ENCODE results near the gene SLC6A11. TPM values are rescaled to one million over a fixed set of nuclear protein-coding genes. Genes with fewer than 3 reads are reported as not detected.

Gene SLC6A11
- total RNA-seq, 4 donors from 2014 or later, result 0.30 to 0.44 (median 0.42) TPM; not detected in 1

- Histone ChIP-seq H3K36me3 (no peaks in the 10 kb centered on the region), H3K4me3 (no peak overlapping the region), H3K4me1 (peaks cover 0 to 19% (median 0%) of the 10 kb centered on the region in 4 donors), H3K27me3 (no peaks in the 10 kb centered on the region), H3K27ac (no peak overlapping the region), H3K9me3 (no peaks in the 10 kb centered on the region)
- DNase-seq (ENCODE audit: low spot score in 2 of 2), result no peak
- 45 to 47% methylated on average over 5 of the region's 5 CpGs for whole genome bisulfite sequencing, 2 donors
- TF ChIP-seq EP300 (IDR thresholded peaks at IDR 0.05) (no peak), POLR2A (IDR thresholded peaks at IDR 0.05) (no peak)
Observed at GRCh38 chr3:10981961-10982360, 165.9 kb downstream of the SLC6A11 start.

- Histone ChIP-seq H3K4me3 (no peak overlapping the region), H3K27ac (no peak overlapping the region), H3K9me3 (no peaks in the 10 kb centered on the region), H3K27me3 (no peaks in the 10 kb centered on the region), H3K4me1 (peaks cover 0 to 19% (median 0%) of the 10 kb centered on the region in 4 donors), H3K36me3 (no peaks in the 10 kb centered on the region)
- TF ChIP-seq EP300 (IDR thresholded peaks at IDR 0.05) (no peak), POLR2A (IDR thresholded peaks at IDR 0.05) (no peak), CTCF (IDR thresholded peaks at IDR 0.05) (no peak)
- WGBS, 2 donors, result 12 to 17% methylated on average over 4 of the region's 4 CpGs
- DNase-seq (ENCODE audit: low spot score in 2 of 2), result no peak
Observed at GRCh38 chr3:10982782-10983181, 166.8 kb downstream of the SLC6A11 start.

GRCh38 chr3:10983219-10983916, 167.3 kb downstream of the SLC6A11 start:
- Histone ChIP-seq H3K27ac (no peak overlapping the region), H3K4me3 (no peak overlapping the region), H3K9me3 (no peaks in the 10 kb centered on the region), H3K36me3 (no peaks in the 10 kb centered on the region), H3K4me1 (peaks cover 0 to 19% (median 0%) of the 10 kb centered on the region in 4 donors), H3K27me3 (no peaks in the 10 kb centered on the region)
- peak in 1 of 2 donors; percentile 39 for DNase-seq (ENCODE audit: low spot score in 2 of 2)
- peak; percentile 41 to 61 (median 56) for TF ChIP-seq CTCF (IDR thresholded peaks at IDR 0.05)
- TF ChIP-seq POLR2A (IDR thresholded peaks at IDR 0.05), result no peak
- WGBS, 2 donors, result 22 to 26% methylated on average over 7 of the region's 7 CpGs

GRCh38 chr3:10984371-10984896, 168.4 kb downstream of the SLC6A11 start:
- Histone ChIP-seq H3K4me3 (no peak overlapping the region), H3K36me3 (no peaks in the 10 kb centered on the region), H3K27me3 (no peaks in the 10 kb centered on the region), H3K27ac (no peak overlapping the region), H3K4me1 (peaks cover 0 to 19% (median 0%) of the 10 kb centered on the region in 4 donors), H3K9me3 (no peaks in the 10 kb centered on the region)
- TF ChIP-seq CTCF (IDR thresholded peaks at IDR 0.05) (no peak), EP300 (IDR thresholded peaks at IDR 0.05) (no peak), POLR2A (IDR thresholded peaks at IDR 0.05) (no peak)
- DNase-seq (ENCODE audit: low spot score in 2 of 2), result no peak
- 81 to 88% methylated on average over 1 of the region's 1 CpG for WGBS, 2 donors

- no peak for DNase-seq (ENCODE audit: low spot score in 2 of 2)
- H3K27me3 ChIP-seq, result no peaks in the 10 kb centered on the region
- TF ChIP-seq CTCF (IDR thresholded peaks at IDR 0.05), result no peak
- no peak for TF ChIP-seq EP300 (IDR thresholded peaks at IDR 0.05)
- TF ChIP-seq POLR2A (IDR thresholded peaks at IDR 0.05), result no peak
- no peaks in the 10 kb centered on the region for H3K9me3 ChIP-seq
- H3K4me3 ChIP-seq, result no peak overlapping the region
- H3K27ac ChIP-seq, result no peak overlapping the region
- H3K36me3 ChIP-seq, result no peaks in the 10 kb centered on the region
- H3K4me1 ChIP-seq, result peaks cover 0 to 19% (median 0%) of the 10 kb centered on the region in 4 donors
- 29 to 40% methylated on average over 1 of the region's 1 CpG for WGBS, 2 donors
Observed at GRCh38 chr3:10985181-10985580, 169.2 kb downstream of the SLC6A11 start.

All from tibial nerve (tissue), 4 donors.